ENCODE data around the gene CRYGN.
A peak's percentile ranks its signal among the peaks of the same experiment; 100 is the strongest.

GRCh38 chr7:151381348-151382078, 58.4 kb downstream of the CRYGN start:
- TF ChIP-seq CTCF (IDR thresholded peaks at IDR 0.05): peak in 1 of 6 experiments; percentile 1
- no peak for TF ChIP-seq POLR2AphosphoS5 (IDR thresholded peaks at IDR 0.05)
- TF ChIP-seq EP300 (IDR thresholded peaks at IDR 0.05): no peak
- TF ChIP-seq POLR2A (IDR thresholded peaks at IDR 0.05): no peak
